Measurements from ENCODE around the gene WNK2.
"Not testable (repeated sequence)": the region's sequence is repeated elsewhere in the genome, so short reads cannot be mapped to it uniquely, and the experiment has no call there.

Gene WNK2

GRCh38 chr9:93183663-93184431 lies at the start of gene WNK2:
WNK2 (plus strand) TSS chr9:93184139; CDS start chr9:93184930, 791 bp downstream.
- no peak for DNase-seq (ENCODE audit: low read depth)

GRCh38 chr9:93134740-93135444 lies 49.0 kb upstream of the WNK2 start:
- DNase-seq (ENCODE audit: low read depth), result no peak

GRCh38 chr9:93136011-93136440 lies 47.9 kb upstream of the WNK2 start:
- no peak for DNase-seq (ENCODE audit: low read depth)

GRCh38 chr9:93137362-93137761 lies 46.6 kb upstream of the WNK2 start:
- no peak for DNase-seq (ENCODE audit: low read depth)

- DNase-seq (ENCODE audit: low read depth), result no peak
These were observed 45.7 kb upstream of the WNK2 start for GRCh38 chr9:93138171-93138764.

- DNase-seq (ENCODE audit: low read depth), result no peak
These were observed 44.4 kb upstream of the WNK2 start for GRCh38 chr9:93139365-93140182.

GRCh38 chr9:93141771-93142483 lies 42.0 kb upstream of the WNK2 start:
- DNase-seq (ENCODE audit: low read depth), result no peak

- DNase-seq (ENCODE audit: low read depth), result no peak
These were observed 40.0 kb upstream of the WNK2 start for GRCh38 chr9:93143830-93144530.

GRCh38 chr9:93146696-93147095 lies 37.2 kb upstream of the WNK2 start:
- DNase-seq (ENCODE audit: low read depth), result not testable (repeated sequence)

- DNase-seq (ENCODE audit: low read depth), result no peak
These were observed 36.3 kb upstream of the WNK2 start for GRCh38 chr9:93147632-93148031.

GRCh38 chr9:93148721-93149120 lies 35.2 kb upstream of the WNK2 start:
- no peak for DNase-seq (ENCODE audit: low read depth)

GRCh38 chr9:93149361-93149760 lies 34.6 kb upstream of the WNK2 start:
- DNase-seq (ENCODE audit: low read depth), result no peak

- no peak for DNase-seq (ENCODE audit: low read depth)
These were observed 32.7 kb upstream of the WNK2 start for GRCh38 chr9:93151097-93151784.

GRCh38 chr9:93154293-93154903 lies 29.5 kb upstream of the WNK2 start:
- no peak for DNase-seq (ENCODE audit: low read depth)

- no peak for DNase-seq (ENCODE audit: low read depth)
These were observed 28.0 kb upstream of the WNK2 start for GRCh38 chr9:93155716-93156474.

GRCh38 chr9:93156475-93157008 lies 27.4 kb upstream of the WNK2 start:
- DNase-seq (ENCODE audit: low read depth), result no peak

GRCh38 chr9:93159601-93160471 lies 24.1 kb upstream of the WNK2 start:
- DNase-seq (ENCODE audit: low read depth), result peak; percentile 26

Measured in CMK (cell line).